Activated CD4-positive, alpha-beta memory T cell treated with anti-CD3 and anti-CD28 coated beads for 36 hours (primary cell): ENCODE data around the gene DLX4. TPM values are rescaled to one million over a fixed set of nuclear protein-coding genes. Genes with fewer than 3 reads are reported as not detected.

ENCODE experiments used
- CTCF ChIA-PET: fragments of 350-600 bp; sonication (Branson Sonifier 250); formaldehyde crosslinking; loops from one replicate; lab custom pipeline; 2021; ENCODE audit warnings: antibody characterized with exemption, inconsistent platforms; lab: Charles Lee
- POLR2A ChIA-PET: fragments of 350-600 bp; sonication (Branson Sonifier 250); formaldehyde crosslinking; loops from one replicate; lab custom pipeline; 2021; ENCODE audit warnings: antibody characterized with exemption; lab: Charles Lee
- DNase-seq: peaks from one replicate; pipeline ENCODE4 v3.0.0-alpha.2; 2020
- H3K27ac Mint-ChIP-seq: one replicate; pipeline ENCODE4 v1.8.0; 2021; ENCODE audit warnings: mixed read lengths
- H3K27me3 Mint-ChIP-seq: one replicate; pipeline ENCODE4 v1.8.0; 2021; ENCODE audit warnings: mixed read lengths
- H3K36me3 Mint-ChIP-seq: one replicate; pipeline ENCODE4 v1.8.0; 2021; ENCODE audit warnings: mixed read lengths
- H3K4me1 Mint-ChIP-seq: one replicate; pipeline ENCODE4 v1.8.0; 2021; ENCODE audit warnings: low read depth, mixed read lengths
- H3K4me3 Mint-ChIP-seq: one replicate; pipeline ENCODE4 v1.8.0; 2021; ENCODE audit warnings: mild to moderate bottlenecking, mixed read lengths
- H3K9me3 Mint-ChIP-seq: one replicate; pipeline ENCODE4 v1.8.0; 2021; ENCODE audit warnings: mixed read lengths
- intact Hi-C: fragments of 100-400 bp; cut with micrococcal nuclease; formaldehyde crosslinking; loops from one replicate; pipeline ENCODE4 v1.15.1; 2023
- total RNA-seq, 2 experiments: library from RNA; stranded (reverse); gene quantifications; one replicate each; pipeline ENCODE4 v1.2.3, GENCODE V29; 2021

DLX4 gene
- total RNA-seq, 2 experiments from 2014 or later = 0.52 to 0.87 TPM

DNA sequence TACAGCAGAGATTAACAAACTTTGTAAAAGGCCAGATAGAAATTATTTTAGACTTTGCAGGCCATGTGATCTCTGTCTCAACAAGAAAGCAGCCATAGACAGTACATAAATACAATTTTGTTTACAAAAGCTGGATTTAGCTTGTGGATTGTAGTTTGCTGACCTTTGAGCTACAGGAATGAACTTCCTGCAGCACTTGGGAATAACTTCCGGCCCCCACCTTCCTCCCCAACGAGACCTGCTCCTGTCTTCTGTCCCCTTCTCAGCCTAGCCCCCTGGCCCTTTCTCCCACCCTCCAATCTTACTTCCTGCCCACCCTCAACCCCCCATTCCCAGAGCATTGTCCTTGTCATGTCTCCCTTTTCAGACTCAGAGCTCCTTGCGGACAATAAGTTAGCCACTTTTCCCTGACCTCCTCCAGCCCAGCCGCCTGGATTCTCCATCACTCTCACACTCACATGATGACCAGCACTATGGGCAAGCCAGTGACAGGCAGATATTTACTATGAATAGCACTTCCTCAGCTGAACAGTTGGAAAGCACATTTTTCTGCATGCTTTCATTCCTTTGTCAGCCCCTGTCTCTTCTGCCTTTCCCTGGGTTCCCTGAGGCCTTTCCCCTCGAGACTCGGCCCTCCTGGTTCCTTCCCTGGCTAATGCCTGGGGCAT lies 53.6 kb downstream of the DLX4 start:
- no peaks in the 10 kb centered on the region for H3K9me3 Mint-ChIP-seq
- H3K36me3 Mint-ChIP-seq = no peaks in the 10 kb centered on the region
- ChIA-PET CTCF (interaction anchor here (2.7 kb wide), 1 partner anchor 65 kb away, joined by 14 read pairs; no protein-coding TSS in a partner anchor), POLR2A (no interaction called here)
- H3K4me1 Mint-ChIP-seq = peaks cover 6% of the 10 kb centered on the region
- peaks cover 14% of the 10 kb centered on the region for H3K27me3 Mint-ChIP-seq
- no peak for DNase-seq
- H3K27ac Mint-ChIP-seq = no peak overlapping the region
- intact Hi-C loops = no loop called here
- no peak overlapping the region for H3K4me3 Mint-ChIP-seq

DNA sequence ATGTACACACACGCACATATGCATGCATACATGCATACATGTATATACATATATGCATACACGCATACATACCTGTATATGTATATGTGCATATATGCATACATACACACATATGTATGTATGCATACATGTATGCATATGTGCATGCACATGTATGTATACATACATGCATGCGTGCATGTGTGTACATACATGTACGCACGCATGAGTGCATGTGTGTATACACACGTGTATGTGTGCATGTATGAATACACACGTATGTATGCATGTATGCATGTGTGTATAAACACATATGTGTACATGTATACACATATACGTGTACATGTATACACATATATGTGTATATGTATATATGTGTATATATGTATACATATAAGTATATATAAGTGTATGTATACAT lies 54.5 kb downstream of the DLX4 start:
- intact Hi-C loops = no loop called here
- H3K27me3 Mint-ChIP-seq = peaks cover 23% of the 10 kb centered on the region
- H3K36me3 Mint-ChIP-seq = no peaks in the 10 kb centered on the region
- H3K9me3 Mint-ChIP-seq = no peaks in the 10 kb centered on the region
- CTCF ChIA-PET = no interaction called here
- no peak for DNase-seq
- no peak overlapping the region for H3K27ac Mint-ChIP-seq
- POLR2A ChIA-PET = no interaction called here
- H3K4me1 Mint-ChIP-seq = peaks cover 6% of the 10 kb centered on the region
- no peak overlapping the region for H3K4me3 Mint-ChIP-seq

Other genes with a start within 250 kb of the DLX4 start
- gene FAM117A, start 205.1 kb upstream of the DLX4 start, total RNA-seq = 10 to 100 TPM; 20.9 to 21.6 TPM
- 10 to 100 TPM; 60.5 to 65.8 TPM for gene KAT7, start 180.5 kb upstream of the DLX4 start, total RNA-seq
- not detected for gene TAC4, start 121.1 kb upstream of the DLX4 start, total RNA-seq
- gene DLX3, start 26.0 kb downstream of the DLX4 start, total RNA-seq = not detected
- 10 to 100 TPM; 15.8 to 17.6 TPM for gene ITGA3, start 86.9 kb downstream of the DLX4 start, total RNA-seq
- 10 to 100 TPM; 13.3 to 14.6 TPM for gene PDK2, start 126.2 kb downstream of the DLX4 start, total RNA-seq
- gene SAMD14, start 161.0 kb downstream of the DLX4 start, total RNA-seq = 1 to 10 TPM; 3.4 to 3.7 TPM
- 10 to 100 TPM; 84.3 to 86.1 TPM for gene PPP1R9B, start 181.5 kb downstream of the DLX4 start, total RNA-seq
- gene SGCA, start 196.8 kb downstream of the DLX4 start, total RNA-seq = under 1 TPM in 1 of 2 experiments, not detected in 1; 0.59 TPM
- 1 to 10 TPM; 2.3 to 3.7 TPM for gene COL1A1, start 232.4 kb downstream of the DLX4 start, total RNA-seq